SJCRH30 (cell line): ENCODE data around the gene SCAMP3. TPM values are rescaled to one million over a fixed set of nuclear protein-coding genes. Genes with fewer than 3 reads are reported as not detected.
"Not testable (repeated sequence)": the region's sequence is repeated elsewhere in the genome, so short reads cannot be mapped to it uniquely, and the experiment has no call there.

ENCODE experiments used
- DNase-seq, 2 experiments: peaks; one replicate each; pipeline ENCODE4 v3.0.0-alpha.2; 2015 to 2020
- H3K27ac ChIP-seq: fragments of 250-450 bp; sonication (Bioruptor Pico); 2 replicates; pipeline ENCODE4 v1.5.1; 2020; ENCODE audit warnings: mild to moderate bottlenecking, moderate library complexity
- H3K27me3 ChIP-seq: fragments of 250-450 bp; sonication (Bioruptor Pico); 2 replicates; pipeline ENCODE4 v1.5.1; 2020; ENCODE audit warnings: mild to moderate bottlenecking, moderate library complexity
- H3K36me3 ChIP-seq: fragments of 250-450 bp; sonication (Bioruptor Pico); 2 replicates; pipeline ENCODE4 v1.5.1; 2020; ENCODE audit warnings: mild to moderate bottlenecking, moderate library complexity
- H3K4me1 ChIP-seq: fragments of 250-450 bp; sonication (Bioruptor Pico); 2 replicates; pipeline ENCODE4 v1.5.1; 2020; ENCODE audit warnings: mild to moderate bottlenecking, moderate library complexity
- H3K4me3 ChIP-seq: fragments of 250-450 bp; sonication (Bioruptor Pico); 2 replicates; pipeline ENCODE4 v1.5.1; 2020; ENCODE audit warnings: mild to moderate bottlenecking, moderate library complexity
- H3K9me3 ChIP-seq: fragments of 250-450 bp; sonication (Bioruptor Pico); replicated peaks from 2 replicates; pipeline ENCODE4 v1.5.1; 2020; ENCODE audit warnings: mild to moderate bottlenecking, moderate library complexity
- total RNA-seq: library from RNA; depleted of rRNA; stranded (reverse); fragments of >200 nt; shearing (Covaris generic); gene quantifications from 2 replicates; pipeline ENCODE4 v1.2.3, GENCODE V29; 2014; rRNA removed

SCAMP3 gene
- total RNA-seq, 1 experiment from 2014 or later: 43.4 TPM

- H3K4me1 ChIP-seq: no peaks in the 10 kb centered on the region
- no peaks in the 10 kb centered on the region for H3K9me3 ChIP-seq
- DNase-seq: peak; percentile 33 to 69
- no peak overlapping the region for H3K27ac ChIP-seq
- no peaks in the 10 kb centered on the region for H3K27me3 ChIP-seq
- no peaks in the 10 kb centered on the region for H3K36me3 ChIP-seq
- H3K4me3 ChIP-seq: no peak overlapping the region
These were observed 43.1 kb downstream of the SCAMP3 start for GRCh38 chr1:155218854-155219591.

- not testable (repeated sequence) for H3K27me3 ChIP-seq, H3K9me3 ChIP-seq, DNase-seq, H3K4me3 ChIP-seq, H3K36me3 ChIP-seq, H3K27ac ChIP-seq, H3K4me1 ChIP-seq
These were observed 47.5 kb downstream of the SCAMP3 start for GRCh38 chr1:155214702-155215101.

DNA sequence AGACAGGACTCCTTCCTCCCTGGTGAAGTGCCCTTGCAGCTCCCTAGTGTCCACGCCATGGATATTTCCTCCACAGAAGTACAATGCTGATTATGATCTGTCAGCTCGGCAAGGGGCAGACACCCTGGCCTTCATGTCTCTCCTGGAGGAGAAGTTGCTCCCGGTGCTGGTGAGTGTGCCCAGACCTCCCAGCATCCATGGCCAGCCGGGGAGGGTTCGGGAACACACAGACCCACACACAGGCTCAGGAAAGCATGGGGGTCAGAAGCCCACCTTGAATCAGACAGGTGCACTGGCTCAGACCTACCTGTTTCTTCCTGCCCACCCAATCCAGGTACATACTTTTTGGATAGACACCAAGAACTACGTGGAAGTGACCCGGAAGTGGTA lies 50.1 kb downstream of the SCAMP3 start:
- not testable (repeated sequence) for H3K27ac ChIP-seq, H3K27me3 ChIP-seq, H3K4me3 ChIP-seq, H3K4me1 ChIP-seq, H3K9me3 ChIP-seq, DNase-seq, H3K36me3 ChIP-seq

DNA sequence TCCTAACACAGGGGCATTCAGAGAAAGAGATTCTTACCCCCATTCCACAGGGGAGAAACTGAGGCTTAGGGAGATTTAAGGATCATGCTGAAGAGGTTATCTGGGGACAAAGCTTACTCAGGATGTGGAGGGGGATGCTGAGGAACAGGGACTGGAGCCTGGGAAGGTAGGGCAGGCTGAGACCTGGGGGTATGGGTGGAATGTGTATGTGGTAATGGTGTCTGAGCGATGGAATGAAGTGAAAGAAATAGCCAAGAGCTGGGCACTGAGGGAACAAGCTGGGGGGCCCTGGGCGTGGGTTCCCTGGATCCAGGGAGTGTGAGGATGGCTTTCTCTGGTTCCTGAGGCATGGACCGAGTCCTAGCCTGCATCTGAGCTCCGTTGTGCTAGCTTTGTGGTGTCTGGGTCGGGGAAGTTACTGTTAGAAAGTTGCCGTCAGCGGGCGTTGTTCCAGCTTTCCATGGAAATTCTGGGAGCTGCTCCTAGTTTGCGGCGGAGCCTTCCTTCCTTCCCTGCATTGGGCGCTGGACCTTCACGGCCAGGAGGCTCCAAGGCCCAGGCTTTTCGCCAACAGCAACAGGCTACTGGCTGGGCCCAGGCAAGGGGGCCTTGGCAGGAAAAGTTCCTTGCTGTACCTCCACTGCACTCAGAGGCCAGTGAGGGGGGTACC lies 50.6 kb downstream of the SCAMP3 start:
- not testable (repeated sequence) for DNase-seq, H3K27ac ChIP-seq, H3K9me3 ChIP-seq, H3K36me3 ChIP-seq, H3K4me1 ChIP-seq, H3K27me3 ChIP-seq, H3K4me3 ChIP-seq

DNA sequence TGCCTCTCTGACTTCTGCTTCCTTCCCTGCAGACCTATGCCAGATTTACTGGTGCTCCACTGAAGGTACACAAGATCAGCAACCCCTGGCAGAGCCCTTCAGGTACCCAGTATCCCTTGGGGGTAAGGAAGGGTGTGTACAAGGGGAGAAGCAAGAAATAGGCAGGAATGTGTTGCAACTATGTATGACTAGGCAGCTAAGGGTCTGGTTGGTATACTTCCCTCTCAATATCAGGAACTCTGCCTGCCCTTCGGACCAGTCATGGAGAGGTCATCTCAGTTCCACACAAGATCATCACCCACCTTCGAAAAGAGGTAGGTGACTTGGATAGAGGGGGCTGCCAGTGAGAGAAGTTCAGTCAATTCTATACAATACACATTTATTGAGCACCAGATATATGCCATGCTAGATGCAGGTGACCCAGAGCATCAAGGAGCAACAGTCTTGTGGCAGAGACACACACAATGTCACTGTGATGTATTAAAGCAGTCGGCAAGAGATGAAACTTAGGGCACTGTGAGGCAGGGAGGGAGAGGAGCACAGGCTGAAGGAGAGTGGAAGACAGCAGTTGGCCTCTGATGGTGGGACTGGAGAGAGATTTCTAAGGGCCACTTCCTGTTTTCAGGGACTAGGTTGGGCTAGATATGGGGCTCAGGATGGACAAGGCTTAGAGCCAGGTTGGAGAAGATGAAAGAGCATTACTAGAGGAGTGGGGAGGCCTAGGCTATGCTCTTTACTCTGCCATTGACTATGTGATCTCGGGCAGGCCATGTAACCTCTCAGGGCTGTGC lies 51.7 kb downstream of the SCAMP3 start:
- DNase-seq: no peak
- Histone ChIP-seq H3K27ac (no peak overlapping the region), H3K4me1 (no peaks in the 10 kb centered on the region; the same call in none of the 2 replicates), H3K9me3 (no peaks in the 10 kb centered on the region), H3K4me3 (no peak overlapping the region), H3K27me3 (no peaks in the 10 kb centered on the region), H3K36me3 (no peaks in the 10 kb centered on the region)

DNA sequence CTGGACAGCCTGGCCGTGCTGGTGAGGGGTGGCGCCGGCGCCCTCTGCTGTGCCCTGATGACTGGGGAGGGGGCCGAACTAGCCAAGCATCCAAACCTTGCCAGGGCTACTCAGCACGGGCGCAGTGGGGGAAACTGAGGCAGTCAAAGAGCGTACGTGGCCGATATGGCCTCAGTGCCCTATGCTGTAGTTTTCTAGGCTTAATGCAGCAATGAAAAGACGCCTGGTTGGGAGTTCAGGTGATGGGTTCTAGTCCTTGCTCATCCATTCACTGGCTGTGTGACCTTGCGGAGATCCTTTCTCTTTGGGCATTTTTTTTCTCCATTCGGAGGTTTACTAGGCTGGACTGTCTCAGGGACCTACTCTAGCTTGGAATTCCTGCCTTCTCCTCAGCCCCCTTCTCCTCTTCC lies 52.8 kb downstream of the SCAMP3 start:
- Histone ChIP-seq H3K27ac (peak overlapping the region; percentile 85), H3K4me3 (peak overlapping the region; percentile 82), H3K36me3 (no peaks in the 10 kb centered on the region), H3K27me3 (no peaks in the 10 kb centered on the region), H3K9me3 (no peaks in the 10 kb centered on the region), H3K4me1 (no peaks in the 10 kb centered on the region; the same call in none of the 2 replicates)
- DNase-seq: peak in 1 of 2 experiments; percentile 22

- no peaks in the 10 kb centered on the region; the same call in none of the 2 replicates for H3K4me1 ChIP-seq
- no peaks in the 10 kb centered on the region for H3K27me3 ChIP-seq
- H3K27ac ChIP-seq: peak within 1 kb of the TSS; percentile 85
- peak within 1 kb of the TSS; percentile 82 for H3K4me3 ChIP-seq
- DNase-seq: peak; percentile 87 to 88
- H3K9me3 ChIP-seq: no peaks in the 10 kb centered on the region
- no peaks in the 10 kb centered on the region for H3K36me3 ChIP-seq
These were observed 53.4 kb downstream of the SCAMP3 start, which contains the start of gene MTX1 for GRCh38 chr1:155208541-155209311. TSS of gene MTX1 (plus strand) at chr1:155208695. CDS start at chr1:155208805, 110 bp downstream.

- Histone ChIP-seq H3K36me3 (no peaks in the 10 kb centered on the region), H3K4me1 (no peaks in the 10 kb centered on the region; the same call in none of the 2 replicates), H3K9me3 (no peaks in the 10 kb centered on the region), H3K4me3 (peak within 1 kb of the TSS; percentile 82), H3K27me3 (no peaks in the 10 kb centered on the region), H3K27ac (peak within 1 kb of the TSS; percentile 85)
- peak; percentile 37 to 39 for DNase-seq
These were observed 54.2 kb downstream of the SCAMP3 start, which contains the start of gene THBS3 for GRCh38 chr1:155207806-155208540. TSS of gene THBS3 (minus strand) at chr1:155207897. CDS start at chr1:155207876, 21 bp downstream.

GRCh38 chr1:155206891-155207805 lies 55.0 kb downstream of the SCAMP3 start:
- no peak overlapping the region for H3K27ac ChIP-seq
- no peaks in the 10 kb centered on the region for H3K36me3 ChIP-seq
- peak; percentile 80 to 88 for DNase-seq
- peak overlapping the region; percentile 82 for H3K4me3 ChIP-seq
- no peaks in the 10 kb centered on the region for H3K27me3 ChIP-seq
- no peaks in the 10 kb centered on the region; the same call in none of the 2 replicates for H3K4me1 ChIP-seq
- no peaks in the 10 kb centered on the region for H3K9me3 ChIP-seq

Other genes with a start within 250 kb of the SCAMP3 start
- gene DCST2, start 228.6 kb downstream of the SCAMP3 start, total RNA-seq: not detected in 2 replicates
- gene DCST1, start 228.5 kb downstream of the SCAMP3 start, total RNA-seq: not detected in 2 replicates
- gene ADAM15, start 211.0 kb downstream of the SCAMP3 start, total RNA-seq: 16.9 and 18.3 TPM in 2 replicates
- 15.3 and 17.8 TPM in 2 replicates for gene EFNA4, start 198.6 kb downstream of the SCAMP3 start, total RNA-seq
- gene EFNA3, start 183.5 kb downstream of the SCAMP3 start, total RNA-seq: 3.5 and 4.2 TPM in 2 replicates
- 1.8 and 2.2 TPM in 2 replicates for gene EFNA1, start 134.5 kb downstream of the SCAMP3 start, total RNA-seq
- gene SLC50A1, start 126.5 kb downstream of the SCAMP3 start, total RNA-seq: 12.9 and 14.8 TPM in 2 replicates
- 16.1 and 16.8 TPM in 2 replicates for gene DPM3, start 121.8 kb downstream of the SCAMP3 start, total RNA-seq
- gene KRTCAP2, start 89.1 kb downstream of the SCAMP3 start, total RNA-seq: 84.2 and 90.9 TPM in 2 replicates
- 0.79 and 1.0 TPM in 2 replicates for gene TRIM46, start 88.5 kb downstream of the SCAMP3 start, total RNA-seq
- 4.1 and 4.5 TPM in 2 replicates for gene THBS3, start 54.5 kb downstream of the SCAMP3 start, total RNA-seq
- 25.2 and 31.7 TPM in 2 replicates for gene MTX1, start 53.7 kb downstream of the SCAMP3 start, total RNA-seq
- 12.1 and 12.7 TPM in 2 replicates for gene ENTREP3, start 6.9 kb downstream of the SCAMP3 start, total RNA-seq
- 29.7 and 43.1 TPM in 2 replicates for gene CLK2, start 11.1 kb upstream of the SCAMP3 start, total RNA-seq
- gene HCN3, start 15.1 kb upstream of the SCAMP3 start, total RNA-seq: 1.6 and 1.7 TPM in 2 replicates
- gene PKLR, start 39.1 kb upstream of the SCAMP3 start, total RNA-seq: 0.04 TPM in 1 of 2 replicates, not detected in the other
- gene FDPS, start 46.5 kb upstream of the SCAMP3 start, total RNA-seq: 144 and 148 TPM in 2 replicates
- gene RUSC1, start 58.5 kb upstream of the SCAMP3 start, total RNA-seq: 18.6 and 21.0 TPM in 2 replicates